Dermis microvascular lymphatic vessel endothelial cell (primary cell): Measurements from ENCODE around the gene IRGC. TPM values are rescaled to one million over a fixed set of nuclear protein-coding genes. Genes with fewer than 3 reads are reported as not detected.

Source experiments
- DNase-seq, 2 donors: peaks; one replicate each; pipeline versions ENCODE4 v3.0.0 to v3.0.0-alpha.2; 2010; ENCODE audit warnings: low read depth in 2 of 2
- total RNA-seq: library from RNA; depleted of rRNA; stranded (reverse); fragments of >200 nt; gene quantifications from 2 replicates; pipeline ENCODE4 v1.2.1, GENCODE V29; 2014

IRGC gene
- total RNA-seq, 1 donor from 2014 or later = not detected

DNA sequence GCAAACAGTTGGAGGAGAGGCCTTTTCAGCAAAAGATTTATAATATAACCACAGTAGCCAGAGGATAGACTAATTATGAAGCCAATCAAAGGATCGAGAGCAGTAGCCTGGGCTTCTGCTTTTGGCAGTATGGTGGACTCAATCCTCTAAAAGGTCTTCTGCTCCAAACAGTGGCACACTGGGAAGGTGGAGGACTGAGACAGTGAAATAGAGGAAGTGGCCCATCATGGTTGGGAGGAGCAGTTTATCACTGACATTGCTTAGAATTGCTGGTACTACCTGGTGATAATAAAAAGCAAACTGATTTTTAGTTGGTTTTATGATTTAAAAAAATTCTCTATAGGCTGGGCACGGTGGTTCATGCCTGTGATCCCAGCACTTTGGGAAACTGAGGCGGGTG is 25.0 kb upstream of the IRGC start:
- DNase-seq = no peak

DNA sequence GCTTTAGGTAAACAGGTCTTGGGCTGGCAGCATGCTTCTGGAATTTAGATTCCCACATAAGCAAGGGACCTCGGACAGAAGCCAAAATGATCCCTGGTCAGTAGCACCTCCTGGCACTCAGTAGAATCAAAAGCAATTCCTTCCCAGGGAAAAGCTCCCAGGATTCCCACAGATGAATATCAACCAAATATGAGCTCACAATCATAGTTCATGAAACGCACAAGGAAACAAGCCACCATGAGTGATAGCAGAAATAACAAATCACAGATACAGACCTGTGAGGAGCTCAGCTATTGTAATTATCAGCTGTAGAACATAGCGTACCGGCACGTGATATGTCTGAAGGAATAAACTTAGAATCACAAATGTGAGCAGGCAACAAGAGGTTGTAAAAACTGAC is 24.1 kb upstream of the IRGC start:
- no peak for DNase-seq

DNA sequence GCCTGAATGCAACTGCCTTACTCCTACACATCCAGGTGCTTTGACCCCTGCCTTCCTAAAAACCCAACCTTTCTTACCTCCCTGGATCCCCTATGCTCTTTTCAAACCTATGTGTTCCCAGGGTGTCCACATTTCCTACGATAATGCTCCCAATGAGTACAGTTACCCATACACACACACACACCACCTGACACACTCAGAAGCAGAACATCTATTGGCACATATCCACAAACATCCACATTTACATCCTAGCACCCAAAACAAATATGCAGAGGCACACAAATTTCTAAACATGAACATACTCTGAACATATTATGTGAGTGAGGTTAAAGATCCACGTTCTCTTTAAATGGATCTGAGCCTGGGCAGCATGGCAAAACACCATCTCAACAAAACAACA is 23.5 kb upstream of the IRGC start:
- DNase-seq = no peak

DNA sequence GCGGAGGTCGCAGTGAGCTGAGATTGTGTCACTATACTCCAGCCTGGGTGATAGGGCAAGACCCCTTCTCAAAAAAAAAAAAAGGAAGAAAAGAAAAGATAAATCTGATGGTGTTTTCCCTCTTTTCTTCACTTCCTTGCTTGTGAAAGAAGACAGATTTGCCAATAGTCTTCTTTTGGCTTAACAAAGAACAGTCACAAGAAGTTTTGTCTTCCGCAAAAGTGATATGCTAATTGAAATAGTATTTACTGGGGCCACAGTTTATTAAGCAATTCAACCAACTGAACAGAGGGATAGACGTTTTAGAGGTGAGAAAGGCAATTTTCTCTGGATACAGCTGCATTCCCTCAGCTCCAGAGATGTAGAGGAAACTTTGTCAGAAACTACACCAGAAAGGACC is 23.0 kb upstream of the IRGC start:
- no peak for DNase-seq

DNA sequence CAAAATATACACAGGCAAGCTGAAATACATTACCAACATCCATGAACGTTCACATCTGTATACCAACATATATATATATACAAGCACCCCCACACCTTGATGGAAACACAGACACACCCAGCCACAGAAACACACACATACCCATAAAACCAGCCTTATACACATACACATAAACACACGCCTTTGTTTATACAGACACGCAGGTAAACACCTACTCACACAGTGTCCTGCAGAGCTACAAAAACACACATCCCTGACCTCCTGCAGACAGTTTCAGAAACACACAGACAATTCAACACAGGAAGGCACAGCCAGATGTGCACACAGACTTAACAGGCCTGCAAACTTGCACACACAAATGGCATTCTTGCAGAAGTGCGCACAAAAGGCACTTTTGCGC is 21.3 kb upstream of the IRGC start:
- no peak for DNase-seq

DNA sequence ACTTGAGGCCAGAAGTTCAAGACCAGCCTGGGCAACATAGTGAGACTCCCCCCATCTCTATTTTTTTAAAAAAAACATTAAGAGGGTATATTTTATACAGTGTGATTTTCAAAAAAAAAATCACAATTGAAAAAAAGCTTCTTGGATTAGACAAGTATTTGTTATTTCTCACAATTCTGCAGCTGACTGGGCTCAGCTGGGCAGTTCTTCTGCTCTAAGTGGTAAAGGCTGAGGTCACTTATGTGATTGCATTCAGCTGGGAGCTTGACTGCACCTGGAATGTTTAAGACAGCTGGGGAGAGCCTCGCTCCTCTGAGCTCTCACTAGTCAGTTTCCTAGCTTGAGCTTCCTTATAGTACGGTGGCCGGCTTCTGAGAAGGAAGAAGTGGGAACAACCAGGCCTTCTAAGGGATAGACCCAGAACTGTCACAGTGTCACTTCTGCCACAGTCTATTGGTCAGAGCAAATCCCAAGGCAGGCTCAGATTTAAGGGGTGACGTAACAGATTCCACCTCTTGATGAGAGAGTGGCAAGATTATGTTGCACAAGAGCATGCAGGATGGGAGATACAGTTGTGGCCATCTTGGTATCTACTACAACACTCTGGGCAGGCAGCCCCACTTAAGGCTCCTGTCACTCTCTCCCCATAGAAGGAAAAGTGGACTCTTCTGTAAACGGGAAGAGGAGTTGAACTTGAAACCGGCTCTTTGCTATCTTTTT is 19.7 kb upstream of the IRGC start:
- no peak for DNase-seq

DNA sequence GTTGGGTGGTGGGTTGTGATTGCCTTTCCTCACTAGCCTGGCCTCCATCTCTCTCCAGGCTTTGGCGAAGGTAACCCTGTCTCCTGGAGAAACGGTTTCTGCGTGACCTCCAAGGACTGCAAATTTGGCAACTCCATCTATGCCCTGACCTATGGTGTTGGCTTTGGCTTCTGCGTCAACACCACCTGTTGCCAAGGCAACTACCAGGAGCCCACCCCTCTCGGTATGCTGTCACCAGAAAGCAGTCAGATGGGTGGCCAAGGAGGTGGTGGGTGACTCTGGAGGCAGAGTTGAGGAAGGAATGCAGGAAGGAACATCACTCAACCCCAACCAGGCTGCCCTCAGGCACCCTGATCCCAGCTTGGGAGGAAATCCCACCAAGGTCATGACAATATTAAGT is 18.6 kb upstream of the IRGC start:
- no peak for DNase-seq

DNA sequence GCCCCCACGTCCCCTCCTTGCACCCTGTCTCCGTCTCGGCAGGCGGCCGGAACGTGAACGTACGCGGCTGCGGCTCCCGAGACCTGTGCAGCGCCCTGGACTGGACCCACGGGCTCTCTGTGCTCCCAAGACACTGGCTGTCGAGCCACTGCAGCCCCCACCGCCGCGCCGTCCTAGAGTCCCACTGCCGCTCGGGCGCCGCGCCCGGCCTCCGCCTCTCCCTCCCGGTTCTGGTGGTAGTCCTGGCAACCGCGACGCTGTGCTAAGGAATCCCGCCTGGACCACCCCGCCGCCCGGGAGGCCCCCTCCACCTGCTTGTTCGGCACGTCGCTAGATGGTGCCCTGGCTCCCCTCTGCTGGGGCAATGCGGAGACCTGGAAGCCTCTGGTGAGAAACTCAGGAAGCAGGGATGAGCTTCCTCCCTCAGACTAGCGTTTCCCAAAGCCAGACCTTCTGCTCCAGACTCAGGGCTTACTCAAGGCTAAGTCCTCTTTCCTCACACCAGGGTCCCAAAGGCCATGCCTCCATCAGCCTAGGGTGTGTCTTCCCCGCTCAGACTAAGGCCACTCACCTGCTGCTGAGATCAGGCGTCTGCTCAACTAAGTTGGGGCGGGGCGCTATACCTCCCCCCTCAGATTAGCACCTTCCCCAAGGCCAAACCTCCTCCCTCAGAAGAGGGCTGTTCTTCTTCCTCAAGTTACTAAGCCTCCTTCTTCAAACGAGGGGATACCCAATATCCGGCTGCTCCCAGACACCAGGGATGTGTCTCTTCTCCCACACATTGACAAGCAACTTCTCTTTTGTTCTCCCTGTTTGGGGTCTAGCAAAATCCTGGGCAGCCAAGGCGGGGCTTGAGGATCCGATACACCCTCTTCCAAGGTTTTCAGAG is 16.1 kb upstream of the IRGC start:
- peak in 1 of 2 donors; percentile 42 for DNase-seq

DNA sequence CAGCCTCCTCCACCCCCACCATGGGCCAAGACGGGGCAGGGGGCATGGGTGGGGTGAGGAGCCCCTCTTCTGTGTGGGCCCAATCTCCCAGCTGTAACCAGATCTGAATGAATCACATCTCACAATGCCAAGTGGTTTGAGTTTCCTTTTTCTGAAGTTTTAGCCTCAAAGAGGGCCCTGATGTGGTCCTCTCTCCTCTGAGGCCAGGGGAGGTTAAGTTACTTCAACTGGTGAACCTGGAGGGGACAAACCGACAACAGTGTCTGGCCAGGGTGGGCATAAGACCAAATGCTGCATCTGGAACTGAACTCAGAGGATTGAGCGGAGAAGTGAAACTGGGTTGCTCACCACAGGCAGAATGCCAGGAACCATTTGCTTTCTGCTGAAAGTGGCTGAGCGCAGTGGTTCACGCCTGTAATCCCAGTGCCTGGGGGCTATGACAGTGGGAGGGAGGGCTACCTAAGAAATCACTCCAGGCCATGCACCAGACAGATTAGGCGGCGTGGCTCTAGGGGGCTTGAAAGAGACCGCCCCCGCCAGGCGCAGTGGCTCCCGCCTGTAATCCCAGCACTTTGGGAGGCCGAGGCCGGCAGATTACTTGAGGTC is 15.4 kb upstream of the IRGC start:
- DNase-seq = peak; percentile 48 to 53

DNA sequence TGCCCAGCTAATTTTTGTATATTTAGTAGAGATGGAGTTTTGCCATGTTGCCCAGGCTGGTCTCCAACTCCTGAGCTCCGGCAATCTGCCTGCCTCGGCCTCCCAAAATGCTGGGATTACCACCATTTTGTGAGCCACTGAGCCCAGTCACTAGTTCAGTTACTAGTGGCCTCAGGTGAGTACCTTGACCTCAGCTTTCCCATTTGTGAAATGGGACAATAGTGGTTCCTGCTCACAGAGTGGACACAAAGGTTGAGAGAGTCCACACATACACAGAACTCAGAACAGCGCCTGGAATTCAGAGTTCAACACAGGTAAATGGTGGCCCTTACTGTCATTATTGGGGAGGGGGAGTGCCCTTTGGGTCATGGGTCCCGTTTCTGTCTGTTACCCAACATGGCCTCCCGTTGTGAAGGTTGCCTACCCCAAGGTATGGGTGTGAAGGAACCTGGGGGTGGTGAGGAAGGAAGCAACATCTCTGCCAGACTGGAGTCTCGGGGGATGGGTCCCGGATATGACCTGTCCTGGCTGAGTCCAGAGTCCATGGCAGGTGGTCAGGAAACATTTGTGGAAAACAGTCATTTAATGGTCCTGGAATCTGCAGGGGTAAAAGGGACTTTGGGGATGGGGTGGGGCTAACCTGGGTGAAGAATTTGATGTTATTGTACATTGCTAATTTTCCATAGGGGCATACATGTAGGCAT is 11.7 kb upstream of the IRGC start:
- DNase-seq = peak; percentile 27 to 30

DNA sequence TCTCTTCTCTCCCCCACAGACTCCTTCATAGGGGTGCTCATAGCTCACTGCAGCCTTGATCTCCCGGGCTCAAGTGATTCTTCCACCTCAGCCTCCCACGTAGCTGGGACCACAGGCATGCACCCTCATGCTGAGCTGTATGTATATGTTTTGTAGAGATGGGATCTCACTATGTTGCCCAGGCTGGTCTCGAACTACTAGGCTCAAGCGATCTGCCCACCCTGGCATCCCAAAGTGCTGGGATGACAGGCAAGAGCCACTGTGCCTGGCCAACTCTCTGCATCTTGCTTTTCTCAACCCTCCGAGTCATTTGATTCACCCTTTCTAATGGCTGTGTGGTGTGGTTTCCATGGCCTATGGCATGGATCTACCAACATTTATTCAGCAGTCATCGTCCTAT is 10.1 kb upstream of the IRGC start:
- DNase-seq = no peak

DNA sequence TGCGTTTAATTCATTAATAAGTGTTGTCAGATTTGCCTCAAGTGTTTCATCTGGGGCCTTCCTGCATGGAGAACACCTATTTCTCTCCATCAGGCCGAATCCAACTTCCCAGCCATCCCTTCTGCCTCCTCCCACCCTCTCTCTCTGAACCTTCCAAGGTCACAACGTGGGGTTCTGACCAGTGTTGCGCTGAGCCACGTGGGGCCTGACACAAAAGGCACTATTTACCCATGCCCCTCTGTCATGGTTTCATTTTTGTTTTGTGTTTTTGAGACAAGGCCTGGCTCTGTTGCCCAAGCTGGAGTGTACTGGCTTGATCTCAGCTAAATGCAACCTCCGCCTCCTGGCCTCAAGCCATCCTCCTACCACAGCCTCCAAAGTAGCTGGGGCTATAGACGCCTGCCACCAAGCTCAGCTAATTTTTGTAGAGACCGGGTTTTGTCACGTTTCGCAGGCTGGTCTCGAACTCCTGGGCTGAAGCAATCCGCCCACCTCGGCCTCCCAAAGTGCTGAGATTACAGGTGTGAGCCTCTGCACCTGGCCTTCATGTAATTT is 8.6 kb upstream of the IRGC start:
- no peak for DNase-seq

DNA sequence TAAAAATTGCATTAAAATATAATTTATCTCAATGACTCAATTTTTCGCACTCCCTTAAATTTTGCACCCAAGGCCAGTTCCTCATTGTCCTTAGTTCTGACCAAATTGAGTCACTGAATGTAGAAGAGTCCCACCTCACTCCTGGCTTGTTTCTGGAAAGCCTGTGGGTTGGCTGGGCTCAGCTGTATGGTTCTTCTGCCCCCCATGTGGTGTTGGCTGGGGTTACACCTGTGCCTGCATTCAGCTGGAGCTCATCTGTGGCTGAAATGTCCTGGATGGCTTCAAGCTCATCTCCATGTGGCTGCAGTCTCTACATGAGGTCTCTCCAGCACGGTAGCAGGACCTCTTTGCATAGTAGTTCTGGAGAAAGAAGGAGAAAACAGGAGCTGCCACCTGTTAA is 7.2 kb upstream of the IRGC start:
- DNase-seq = no peak

DNA sequence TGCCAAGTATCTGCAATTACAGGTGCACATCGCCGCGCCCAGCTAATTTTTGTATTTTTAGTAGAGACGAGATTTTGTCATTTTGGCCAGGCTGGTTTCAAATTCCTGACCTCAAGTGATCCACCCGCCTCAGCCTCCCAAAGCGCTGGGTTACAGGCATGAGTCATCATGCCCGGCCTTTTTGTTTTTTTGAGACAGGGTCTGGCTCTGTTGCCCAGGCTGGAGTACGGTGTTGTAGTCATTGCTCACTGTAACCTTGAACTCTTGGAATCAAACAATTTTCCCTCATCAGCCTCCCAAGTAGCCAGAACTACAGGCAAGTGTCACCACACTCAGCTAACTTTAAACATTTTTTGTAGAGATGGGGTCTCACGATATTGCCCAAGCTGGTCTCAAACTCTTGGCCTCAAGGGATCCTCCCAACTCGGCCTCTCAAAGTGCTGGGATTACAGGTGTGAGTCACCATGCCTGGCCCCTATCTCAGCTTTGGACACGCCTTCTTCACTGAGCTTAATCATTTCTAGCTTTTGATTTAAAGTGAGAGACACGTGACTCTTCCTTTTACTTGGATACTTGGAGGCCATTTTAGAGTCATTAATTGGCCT is 4.0 kb upstream of the IRGC start:
- no peak for DNase-seq

DNA sequence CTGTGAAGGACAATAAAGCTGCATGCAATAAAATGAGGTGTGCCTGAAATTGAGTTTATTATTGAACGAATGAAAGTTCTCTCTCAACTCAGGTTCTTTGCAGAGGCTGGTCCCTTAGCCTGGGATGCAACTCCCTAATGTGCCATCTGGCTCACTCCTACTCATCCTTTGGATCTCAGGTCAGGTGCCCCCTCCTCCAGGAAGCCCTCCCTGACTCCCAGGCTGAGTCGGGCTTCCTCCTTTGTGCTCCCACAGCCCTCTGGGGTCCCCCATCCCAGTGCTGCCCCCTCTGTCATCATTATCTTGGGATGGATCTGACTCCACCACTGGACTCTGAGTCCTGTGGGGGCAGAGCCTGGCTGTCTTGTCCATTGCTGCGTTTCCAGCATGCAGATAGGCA is 2.7 kb upstream of the IRGC start:
- no peak for DNase-seq

DNA sequence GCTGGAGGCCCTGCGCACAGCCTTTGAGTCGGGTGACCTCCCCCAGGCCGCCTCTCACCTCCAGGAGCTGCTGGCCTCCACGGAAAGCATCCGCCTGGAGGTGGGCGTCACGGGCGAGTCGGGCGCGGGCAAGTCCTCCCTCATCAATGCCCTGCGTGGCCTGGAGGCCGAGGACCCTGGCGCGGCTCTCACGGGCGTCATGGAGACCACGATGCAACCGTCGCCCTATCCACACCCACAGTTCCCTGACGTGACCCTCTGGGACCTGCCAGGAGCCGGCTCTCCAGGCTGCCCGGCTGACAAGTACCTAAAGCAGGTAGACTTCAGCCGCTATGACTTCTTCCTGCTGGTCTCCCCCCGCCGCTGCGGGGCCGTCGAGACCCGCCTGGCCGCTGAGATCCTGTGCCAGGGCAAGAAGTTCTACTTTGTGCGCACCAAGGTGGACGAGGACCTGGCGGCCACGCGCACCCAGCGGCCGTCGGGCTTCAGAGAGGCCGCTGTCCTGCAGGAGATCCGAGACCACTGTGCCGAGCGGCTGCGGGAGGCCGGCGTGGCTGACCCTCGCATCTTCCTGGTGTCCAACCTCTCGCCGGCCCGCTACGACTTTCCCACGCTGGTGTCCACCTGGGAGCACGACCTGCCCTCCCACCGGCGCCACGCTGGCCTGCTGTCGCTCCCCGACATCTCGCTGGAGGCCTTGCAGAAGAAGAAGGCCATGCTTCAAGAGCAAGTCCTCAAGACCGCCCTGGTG is 2.9 kb downstream of the IRGC start:
- DNase-seq = no peak

DNA sequence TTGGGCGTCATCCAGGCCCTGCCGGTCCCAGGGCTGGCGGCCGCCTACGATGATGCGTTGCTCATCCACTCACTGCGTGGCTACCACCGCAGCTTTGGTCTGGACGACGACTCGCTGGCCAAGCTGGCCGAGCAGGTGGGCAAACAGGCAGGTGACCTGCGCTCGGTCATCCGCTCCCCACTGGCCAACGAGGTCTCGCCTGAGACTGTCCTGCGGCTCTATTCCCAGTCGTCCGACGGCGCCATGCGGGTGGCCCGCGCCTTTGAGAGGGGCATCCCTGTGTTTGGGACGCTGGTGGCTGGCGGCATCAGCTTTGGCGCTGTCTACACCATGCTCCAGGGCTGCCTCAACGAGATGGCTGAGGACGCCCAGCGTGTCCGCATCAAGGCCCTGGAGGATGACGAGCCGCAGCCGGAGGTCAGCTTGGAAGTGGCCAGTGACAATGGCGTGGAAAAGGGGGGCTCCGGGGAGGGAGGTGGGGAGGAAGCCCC is 3.5 kb downstream of the IRGC start:
- no peak for DNase-seq

DNA sequence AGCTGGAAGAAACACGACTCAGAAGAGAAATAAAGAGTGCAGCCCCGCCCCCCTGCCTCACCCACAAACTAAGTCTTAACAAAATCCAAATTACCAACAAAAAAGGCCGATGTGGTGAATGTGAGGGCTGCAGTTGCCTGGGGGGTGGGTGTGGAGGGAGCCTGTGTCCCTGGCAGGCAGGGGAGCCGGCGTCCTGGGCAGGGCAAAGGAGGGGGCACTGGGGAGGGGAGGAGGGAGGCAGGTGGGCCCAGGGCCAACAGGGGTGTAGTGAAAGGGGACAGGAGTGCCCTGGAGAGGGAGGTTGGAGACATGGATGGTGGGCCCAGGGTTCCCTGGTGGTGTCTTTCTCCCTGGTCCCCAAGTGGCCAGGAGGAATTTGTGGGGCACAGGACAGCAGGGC is 4.0 kb downstream of the IRGC start:
- DNase-seq = no peak

DNA sequence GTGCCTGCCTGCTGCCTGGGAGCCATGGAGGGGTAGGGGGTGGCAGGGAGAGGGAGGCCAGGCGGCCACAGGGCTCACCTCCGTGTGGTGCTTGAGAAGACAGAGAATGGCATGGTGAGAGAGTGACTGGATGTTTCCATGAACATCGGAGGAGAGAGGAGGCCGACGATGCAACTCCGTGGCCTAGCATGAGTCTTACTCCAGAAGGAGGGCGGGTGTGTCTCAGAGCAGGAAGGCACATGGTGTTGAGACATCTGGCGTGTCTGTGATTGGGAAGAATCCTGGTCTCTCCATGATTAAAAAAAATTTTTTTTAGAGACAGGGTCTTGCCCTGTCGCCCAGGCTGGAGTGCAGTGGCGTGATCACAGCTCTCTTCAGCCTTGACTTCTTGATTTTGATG is 5.1 kb downstream of the IRGC start:
- no peak for DNase-seq

DNA sequence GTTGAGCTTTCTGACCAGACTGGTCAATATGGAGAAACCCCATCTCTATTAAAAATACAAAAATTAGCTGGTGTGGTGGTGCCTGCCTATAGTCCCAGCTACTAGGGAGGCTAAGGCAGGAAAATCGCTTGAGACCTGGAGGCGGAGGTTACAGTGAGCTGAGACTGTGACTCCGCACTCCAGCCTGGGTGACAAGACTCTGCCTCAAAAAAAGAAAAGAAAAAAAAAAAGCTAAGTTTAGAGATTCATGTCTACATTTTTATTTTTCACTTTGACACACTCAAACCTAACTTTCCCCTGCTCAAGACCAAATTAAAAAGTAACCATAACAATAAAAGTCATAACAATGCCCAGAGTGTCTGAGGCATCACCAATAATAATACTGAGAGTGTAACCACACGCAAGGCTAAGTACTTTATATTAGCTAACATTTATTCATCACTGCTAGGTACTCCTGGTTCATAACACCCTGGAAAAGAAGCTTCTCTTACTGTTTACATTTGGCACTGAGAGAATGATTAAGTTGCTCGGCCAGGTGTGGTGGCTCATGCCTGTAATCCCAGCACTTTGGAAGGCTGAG is 5.7 kb downstream of the IRGC start:
- DNase-seq = no peak
